Karpas-422 (cell line): ENCODE data around the gene AGPAT2. TPM values are rescaled to one million over a fixed set of nuclear protein-coding genes. Genes with fewer than 3 reads are reported as not detected.

Source experiments
- DNase-seq: peaks from one replicate; pipeline ENCODE4 v3.0.0-alpha.2; 2015
- H2AFZ ChIP-seq: fragments of 200-600 bp; sonication (generic); 2 replicates; pipeline ENCODE4 v1.6.1; 2014; ENCODE audit warnings: antibody characterized with exemption, low read length, mixed read lengths
- H3K27ac ChIP-seq: fragments of 200-600 bp; sonication (generic); 2 replicates; pipeline ENCODE4 v1.5.1; 2014; ENCODE audit warnings: mild to moderate bottlenecking, low read length, moderate library complexity
- H3K27me3 ChIP-seq: fragments of 200-600 bp; sonication (generic); 2 replicates; pipeline ENCODE4 v1.6.1; 2014; ENCODE audit warnings: low read length, mixed read lengths
- H3K36me3 ChIP-seq: fragments of 200-600 bp; sonication (generic); 2 replicates; pipeline ENCODE4 v1.6.1; 2014; ENCODE audit warnings: low read length, mixed read lengths; ENCODE audit not compliant: insufficient read depth
- H3K4me1 ChIP-seq: fragments of 200-600 bp; sonication (generic); 2 replicates; pipeline ENCODE4 v1.6.1; 2014; ENCODE audit warnings: mild to moderate bottlenecking, low read length, mixed read lengths
- H3K4me2 ChIP-seq: fragments of 200-600 bp; sonication (generic); 2 replicates; pipeline ENCODE4 v1.6.1; 2014; ENCODE audit warnings: low read length, low read depth, mild to moderate bottlenecking; ENCODE audit not compliant: poor library complexity, severe bottlenecking
- H3K4me3 ChIP-seq: fragments of 200-600 bp; sonication (generic); 2 replicates; pipeline ENCODE4 v1.5.1; 2014; ENCODE audit warnings: mild to moderate bottlenecking, antibody characterized with exemption, low read length, mixed read lengths
- H3K79me2 ChIP-seq: fragments of 200-600 bp; sonication (generic); 2 replicates; pipeline ENCODE4 v1.6.1; 2014; ENCODE audit warnings: mild to moderate bottlenecking, low read length, mixed read lengths
- H3K9ac ChIP-seq: fragments of 200-600 bp; sonication (generic); 2 replicates; pipeline ENCODE4 v1.6.0; 2014; ENCODE audit warnings: low read length
- H3K9me2 ChIP-seq: fragments of 200-600 bp; sonication (generic), shearing (Covaris generic); replicated peaks from 2 replicates; pipeline ENCODE4 v1.6.0; 2014; ENCODE audit warnings: mild to moderate bottlenecking, low read length, moderate library complexity; ENCODE audit not compliant: insufficient read depth
- H3K9me3 ChIP-seq: fragments of 300-700, 200-600 bp; sonication (generic); 2 replicates; pipeline ENCODE4 v1.6.1; 2014; ENCODE audit warnings: low read length, mixed read lengths
- H4K20me1 ChIP-seq: fragments of 200-600 bp; sonication (generic); 2 replicates; pipeline ENCODE4 v1.6.1; 2014; ENCODE audit warnings: mild to moderate bottlenecking, antibody characterized with exemption, low read length, low read depth; ENCODE audit not compliant: insufficient read depth
- total RNA-seq: library from RNA; depleted of rRNA; stranded (reverse); fragments of >200 nt; shearing (Covaris generic); gene quantifications from 2 replicates; pipeline ENCODE4 v1.2.3, GENCODE V29; 2014; ENCODE audit warnings: low replicate concordance

AGPAT2 gene
- total RNA-seq, 1 experiment from 2014 or later: 12.3 TPM

DNA sequence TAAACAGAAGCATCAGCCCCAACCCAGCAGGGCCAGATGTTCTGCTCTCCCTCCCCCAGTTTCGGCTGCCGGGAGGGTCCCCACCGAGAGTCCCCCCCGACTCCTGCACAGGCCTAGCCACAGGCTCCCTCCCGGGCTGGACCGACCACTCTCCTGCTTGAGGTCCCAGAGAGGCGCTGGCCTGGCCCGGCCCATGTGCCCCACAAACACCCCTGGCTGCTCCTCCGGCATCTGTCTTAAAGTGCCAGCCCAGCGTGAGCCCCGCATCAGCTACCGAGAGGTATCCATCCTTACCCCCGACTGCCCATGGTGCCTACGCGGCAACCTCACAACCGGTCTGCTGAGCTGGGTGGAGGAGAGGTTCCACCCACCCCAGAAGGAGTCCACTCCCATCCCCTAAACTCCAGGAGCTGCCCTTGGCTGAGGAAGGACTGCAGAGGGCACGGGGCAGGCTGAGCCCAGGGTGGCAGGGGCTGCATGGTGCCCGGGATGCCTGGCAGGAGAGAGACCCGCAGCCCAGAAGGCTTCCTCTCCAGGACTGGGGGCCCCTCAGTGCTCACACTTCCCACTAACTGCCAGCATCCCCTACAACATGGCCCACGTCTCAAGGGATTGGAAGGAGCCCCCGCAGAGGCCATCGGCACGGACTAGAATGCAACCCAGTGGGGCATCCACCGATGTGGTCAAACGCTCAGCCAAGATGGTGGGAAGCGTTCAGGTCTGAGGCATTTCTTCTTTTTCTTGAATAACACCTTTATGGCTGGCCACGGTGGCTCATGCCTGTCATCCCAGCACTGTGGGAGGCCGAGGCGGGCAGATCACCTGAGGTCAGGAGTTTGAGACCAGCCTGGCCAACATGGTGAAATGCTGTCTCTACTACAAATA lies 40.2 kb downstream of the AGPAT2 start:
- no peak for DNase-seq
- H3K9ac ChIP-seq: no peak overlapping the region

DNA sequence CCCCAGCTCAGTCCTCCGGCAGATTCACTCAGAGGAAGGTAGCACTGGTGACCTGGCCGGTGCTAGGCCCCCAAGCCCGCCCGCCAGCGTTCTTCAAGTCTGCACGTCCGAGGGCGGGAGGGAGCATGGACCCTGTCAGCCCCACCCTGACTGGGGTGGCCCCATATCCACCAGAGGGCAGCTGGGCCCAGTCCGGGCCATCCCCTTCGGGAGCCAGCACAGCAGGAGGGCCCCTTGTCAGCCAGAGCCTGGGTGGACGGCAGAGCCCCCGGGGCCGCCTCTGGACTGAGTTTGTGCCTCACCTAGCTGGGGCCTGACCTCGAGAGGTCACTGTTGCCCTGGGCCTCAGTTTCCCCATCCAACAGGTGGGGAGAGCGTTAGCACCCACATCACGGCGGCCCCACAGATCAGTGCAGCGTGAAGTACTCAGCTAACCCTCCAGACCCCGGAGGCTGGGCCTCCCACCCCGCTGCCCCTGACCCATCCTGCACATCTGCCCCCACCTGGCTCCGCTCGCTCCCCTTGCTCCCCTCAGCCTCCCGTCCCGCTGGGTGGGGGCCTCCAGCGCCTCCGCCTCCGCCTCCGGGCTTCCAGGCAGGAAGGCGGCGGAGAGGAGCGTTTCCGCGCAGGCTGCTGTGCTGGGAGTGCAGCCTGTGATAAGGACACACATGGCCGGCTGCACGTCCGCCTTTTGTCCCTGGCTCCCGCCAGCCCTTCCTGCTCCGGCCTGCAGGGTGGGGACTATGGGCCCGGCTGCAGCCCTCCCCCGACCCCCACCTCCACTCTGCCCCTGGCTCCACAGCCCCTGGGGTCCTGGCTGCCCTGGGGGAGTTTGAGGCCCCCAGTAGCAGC lies 41.1 kb downstream of the AGPAT2 start:
- Histone ChIP-seq H3K9ac (no peak overlapping the region), H3K4me2 (no peak overlapping the region)

More for the DNA sequence above, 40.2 kb downstream of the AGPAT2 start:
- Histone ChIP-seq H4K20me1 (peaks cover 6% of the 10 kb centered on the region; the same call in 1 of the 2 replicates), H3K4me1 (no peaks in the 10 kb centered on the region), H3K27ac (no peak overlapping the region), H3K4me3 (no peak overlapping the region), H3K27me3 (no peaks in the 10 kb centered on the region), H3K79me2 (no peaks in the 10 kb centered on the region), H3K4me2 (no peak overlapping the region), H3K36me3 (no peaks in the 10 kb centered on the region), H2AFZ (no peak overlapping the region), H3K9me2 (no peaks in the 10 kb centered on the region), H3K9me3 (no peaks in the 10 kb centered on the region)

DNA sequence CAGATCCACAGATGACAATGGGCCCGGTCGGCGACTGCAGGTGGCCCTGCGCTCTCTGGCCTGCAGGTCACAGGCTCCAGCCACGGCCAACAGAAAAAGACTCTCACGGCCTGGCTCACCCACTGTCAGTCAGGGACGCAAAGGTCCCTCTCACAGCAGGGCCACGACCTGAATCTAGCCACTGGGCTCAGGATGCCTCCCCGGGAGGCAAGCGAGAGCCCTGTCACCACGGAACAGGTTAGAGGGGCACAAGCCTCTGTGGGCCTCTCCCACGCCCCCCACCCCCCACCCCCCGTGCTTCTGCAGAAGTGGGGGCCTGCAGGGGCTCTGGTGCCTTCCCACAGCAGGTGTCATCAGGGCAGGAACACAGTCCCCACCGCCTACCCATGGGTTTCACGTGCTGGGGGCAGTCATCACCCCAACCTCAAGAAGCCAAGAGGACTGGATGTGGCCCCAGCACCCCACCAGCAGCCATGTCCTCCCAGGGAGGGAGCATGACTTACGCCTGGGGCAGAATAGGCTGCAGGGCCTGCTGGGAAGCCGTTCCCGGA lies 41.8 kb downstream of the AGPAT2 start:
- H3K9me3 ChIP-seq: no peaks in the 10 kb centered on the region
- no peaks in the 10 kb centered on the region for H3K9me2 ChIP-seq
- no peak overlapping the region for H3K4me3 ChIP-seq
- no peaks in the 10 kb centered on the region for H3K4me1 ChIP-seq
- DNase-seq: no peak
- no peaks in the 10 kb centered on the region for H3K36me3 ChIP-seq
- H3K9ac ChIP-seq: no peak overlapping the region
- H3K79me2 ChIP-seq: no peaks in the 10 kb centered on the region
- peaks cover 6% of the 10 kb centered on the region; the same call in 1 of the 2 replicates for H4K20me1 ChIP-seq
- H3K27ac ChIP-seq: no peak overlapping the region
- no peak overlapping the region for H2AFZ ChIP-seq
- no peak overlapping the region for H3K4me2 ChIP-seq
- no peaks in the 10 kb centered on the region for H3K27me3 ChIP-seq

More for the DNA sequence above, 41.1 kb downstream of the AGPAT2 start:
- Histone ChIP-seq H3K4me1 (no peaks in the 10 kb centered on the region), H2AFZ (no peak overlapping the region), H3K27ac (no peak overlapping the region), H3K4me3 (no peak overlapping the region), H3K9me2 (no peaks in the 10 kb centered on the region), H4K20me1 (peaks cover 6% of the 10 kb centered on the region; the same call in 1 of the 2 replicates), H3K27me3 (no peaks in the 10 kb centered on the region), H3K79me2 (no peaks in the 10 kb centered on the region), H3K9me3 (no peaks in the 10 kb centered on the region), H3K36me3 (no peaks in the 10 kb centered on the region)
- DNase-seq: no peak

DNA sequence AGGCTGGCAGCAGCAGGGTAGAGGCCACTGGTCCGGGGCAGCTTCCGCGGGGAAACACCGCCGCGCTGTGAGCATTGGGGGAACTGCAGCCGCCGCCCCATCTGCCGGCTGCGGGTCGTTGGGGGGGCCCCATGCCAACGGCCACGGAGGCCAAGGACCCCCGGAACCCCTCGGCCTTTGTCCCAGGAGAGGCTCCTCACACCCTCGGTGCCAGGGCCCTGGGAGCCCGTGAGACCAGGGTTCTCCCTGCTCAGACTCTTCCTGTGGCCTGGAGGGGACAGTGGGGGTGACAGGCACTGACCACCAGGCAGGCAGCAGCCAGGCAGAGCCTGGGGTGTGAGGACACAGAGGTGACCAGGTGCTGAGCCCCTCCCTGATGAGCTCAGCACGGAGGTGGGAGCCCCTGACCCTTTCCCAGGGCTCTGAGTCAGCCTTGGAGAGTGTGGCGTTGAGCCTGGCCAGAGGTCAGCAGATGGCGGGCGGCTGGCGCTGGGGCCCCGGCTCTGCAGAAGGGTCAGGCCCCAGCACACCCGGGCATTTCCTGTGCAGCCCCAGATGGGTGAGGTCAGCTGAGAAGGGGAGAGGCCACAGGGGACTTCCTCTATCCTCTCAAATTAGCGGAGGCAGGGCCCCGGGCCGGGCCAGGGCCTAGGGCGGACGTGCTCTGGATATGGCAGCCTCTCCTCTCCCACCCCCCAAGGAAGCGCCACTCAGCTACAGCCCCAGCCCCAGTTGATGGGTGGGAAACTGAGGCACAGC lies 42.5 kb downstream of the AGPAT2 start:
- no peaks in the 10 kb centered on the region for H3K9me3 ChIP-seq
- H3K79me2 ChIP-seq: no peaks in the 10 kb centered on the region
- peaks cover 6% of the 10 kb centered on the region; the same call in 1 of the 2 replicates for H4K20me1 ChIP-seq
- no peak overlapping the region for H3K27ac ChIP-seq
- H3K4me2 ChIP-seq: no peak overlapping the region
- H3K9ac ChIP-seq: no peak overlapping the region
- H3K36me3 ChIP-seq: no peaks in the 10 kb centered on the region
- H3K4me3 ChIP-seq: no peak overlapping the region
- H3K9me2 ChIP-seq: no peaks in the 10 kb centered on the region
- no peaks in the 10 kb centered on the region for H3K4me1 ChIP-seq
- peak; percentile 86 for DNase-seq
- no peaks in the 10 kb centered on the region for H3K27me3 ChIP-seq
- no peak overlapping the region for H2AFZ ChIP-seq

DNA sequence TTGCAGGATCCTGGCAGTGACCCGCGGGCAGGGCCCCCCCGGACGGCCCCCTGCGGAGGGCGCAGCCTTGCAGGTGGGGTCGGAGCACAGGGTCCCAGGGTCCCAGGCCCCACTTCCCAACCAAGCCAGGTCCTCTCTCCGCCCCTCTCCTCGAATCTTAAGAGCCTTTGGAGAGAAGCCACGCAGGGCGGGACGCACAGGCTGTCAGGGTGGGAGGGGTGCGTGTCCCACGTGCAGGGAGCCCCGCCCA lies 43.0 kb downstream of the AGPAT2 start:
- Histone ChIP-seq H3K4me2 (no peak overlapping the region), H2AFZ (no peak overlapping the region), H3K4me1 (no peaks in the 10 kb centered on the region), H3K27ac (no peak overlapping the region), H3K9me3 (no peaks in the 10 kb centered on the region), H3K9me2 (no peaks in the 10 kb centered on the region), H4K20me1 (peaks cover 6% of the 10 kb centered on the region; the same call in 1 of the 2 replicates), H3K27me3 (no peaks in the 10 kb centered on the region), H3K79me2 (no peaks in the 10 kb centered on the region), H3K36me3 (no peaks in the 10 kb centered on the region), H3K4me3 (no peak overlapping the region), H3K9ac (no peak overlapping the region)
- DNase-seq: no peak

DNA sequence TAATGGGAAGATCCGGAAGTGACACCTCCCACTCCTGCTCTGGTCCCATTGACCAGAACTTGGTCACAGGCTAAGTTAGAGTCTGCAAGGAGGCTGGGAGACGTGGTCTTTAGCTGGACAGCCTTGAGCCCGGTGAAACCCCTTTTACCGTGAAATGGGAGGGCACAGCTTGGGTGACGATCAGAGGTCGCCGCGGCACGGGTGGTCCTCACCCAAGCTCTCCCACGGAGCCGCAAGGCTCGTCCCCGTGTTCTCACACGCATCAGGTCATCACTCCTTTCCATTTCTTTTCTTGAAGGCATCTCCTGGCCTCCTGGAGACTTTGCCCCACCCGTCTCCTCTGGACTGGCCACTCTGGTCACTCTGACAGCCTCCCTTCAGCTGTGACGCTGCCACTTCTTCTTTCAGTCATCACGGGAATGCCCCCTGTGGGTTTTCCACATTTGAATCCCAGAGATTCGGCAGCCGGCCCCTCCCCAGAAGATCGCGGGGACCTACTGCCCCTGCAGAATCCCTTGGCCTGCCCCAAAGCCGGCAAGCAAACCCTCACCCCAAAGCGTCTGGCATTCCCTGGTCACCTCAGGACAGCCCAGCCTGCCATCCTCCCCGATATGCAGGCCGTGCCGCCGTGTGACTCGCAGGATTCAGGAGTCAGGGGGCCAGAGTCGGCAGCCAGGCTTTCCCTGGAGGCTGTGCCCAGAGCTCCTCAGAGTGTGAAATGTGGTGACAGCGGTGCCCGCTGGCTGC lies 43.5 kb downstream of the AGPAT2 start:
- Histone ChIP-seq H3K36me3 (no peaks in the 10 kb centered on the region), H3K4me3 (no peak overlapping the region), H2AFZ (no peak overlapping the region), H3K79me2 (no peaks in the 10 kb centered on the region), H3K9me3 (no peaks in the 10 kb centered on the region), H4K20me1 (peaks cover 6% of the 10 kb centered on the region; the same call in 1 of the 2 replicates), H3K4me1 (no peaks in the 10 kb centered on the region), H3K27ac (no peak overlapping the region), H3K4me2 (no peak overlapping the region), H3K9me2 (no peaks in the 10 kb centered on the region), H3K27me3 (no peaks in the 10 kb centered on the region), H3K9ac (no peak overlapping the region)
- DNase-seq: no peak

DNA sequence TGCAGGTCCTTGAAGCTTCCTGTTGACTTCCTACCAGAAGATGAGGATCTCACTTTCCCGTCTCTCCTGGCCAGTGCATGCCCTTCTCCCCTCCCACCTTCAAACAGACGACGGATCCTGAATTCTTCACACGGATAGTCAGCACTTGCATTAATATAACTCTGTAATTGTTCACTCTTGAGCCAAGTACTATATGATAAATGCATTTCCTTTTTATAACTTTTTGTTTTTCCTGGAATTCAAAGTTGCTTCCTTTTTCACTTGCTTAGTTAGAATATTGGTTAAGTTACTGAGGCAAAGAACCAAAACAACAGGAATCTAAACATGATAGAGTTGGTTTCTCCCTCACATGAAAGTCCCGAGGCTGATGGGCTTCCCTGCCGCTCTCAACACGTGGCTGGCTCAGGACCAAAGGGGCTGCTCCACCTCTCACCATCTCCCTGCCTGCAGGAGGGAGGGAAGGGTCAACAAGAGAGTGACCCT lies 44.8 kb downstream of the AGPAT2 start:
- H3K27me3 ChIP-seq: no peaks in the 10 kb centered on the region
- H2AFZ ChIP-seq: no peak overlapping the region
- no peak for DNase-seq
- no peaks in the 10 kb centered on the region for H3K79me2 ChIP-seq
- H3K27ac ChIP-seq: no peak overlapping the region
- H3K4me2 ChIP-seq: no peak overlapping the region
- no peak overlapping the region for H3K4me3 ChIP-seq
- H3K9me2 ChIP-seq: no peaks in the 10 kb centered on the region
- H3K4me1 ChIP-seq: no peaks in the 10 kb centered on the region
- H3K9ac ChIP-seq: no peak overlapping the region
- H3K36me3 ChIP-seq: no peaks in the 10 kb centered on the region
- no peaks in the 10 kb centered on the region for H3K9me3 ChIP-seq
- peaks cover 6% of the 10 kb centered on the region; the same call in 1 of the 2 replicates for H4K20me1 ChIP-seq
